Activated CD4-positive, alpha-beta T cell treated with anti-CD3 and anti-CD28 coated beads for 36 hours (primary cell): ENCODE data around the gene PTPRCAP. TPM values are rescaled to one million over a fixed set of nuclear protein-coding genes. Genes with fewer than 3 reads are reported as not detected.
A peak's percentile ranks its signal among the peaks of the same experiment; 100 is the strongest.

Experiments
- ATAC-seq: fragments of 200-7000 bp; cut with Tn5 transposase; one replicate; pipeline ENCODE4 v1.10.0; 2021; ENCODE audit warnings: mild to moderate bottlenecking, moderate library complexity
- CTCF ChIA-PET: fragments of 350-600 bp; sonication (Branson Sonifier 250); formaldehyde crosslinking; loops from one replicate; lab custom pipeline; 2021; ENCODE audit warnings: antibody characterized with exemption; lab: Charles Lee
- POLR2A ChIA-PET: fragments of 350-600 bp; sonication (Branson Sonifier 250); formaldehyde crosslinking; loops from one replicate; lab custom pipeline; 2021; ENCODE audit warnings: antibody characterized with exemption, inconsistent platforms; lab: Charles Lee
- DNase-seq: peaks from one replicate; pipeline ENCODE4 v3.0.0-alpha.2; 2020
- H3K27ac Mint-ChIP-seq: one replicate; pipeline ENCODE4 v1.8.0; 2021; ENCODE audit warnings: mixed read lengths
- H3K27me3 Mint-ChIP-seq: one replicate; pipeline ENCODE4 v1.8.0; 2021; ENCODE audit warnings: mixed read lengths
- H3K36me3 Mint-ChIP-seq: one replicate; pipeline ENCODE4 v1.8.0; 2021; ENCODE audit warnings: low read depth, mixed read lengths
- H3K4me1 Mint-ChIP-seq: one replicate; pipeline ENCODE4 v1.8.0; 2021; ENCODE audit warnings: mixed read lengths
- H3K4me3 Mint-ChIP-seq: one replicate; pipeline ENCODE4 v1.8.0; 2021; ENCODE audit warnings: mild to moderate bottlenecking, moderate library complexity, mixed read lengths
- H3K9me3 Mint-ChIP-seq: one replicate; pipeline ENCODE4 v1.8.0; 2021; ENCODE audit warnings: low read depth, mixed read lengths
- intact Hi-C, 2 experiments: fragments of 100-400 bp; cut with DNase I in 1 of 2; cut with micrococcal nuclease in 1 of 2; formaldehyde crosslinking; loops; one replicate each; pipeline versions ENCODE4 v1.14.2 to v1.15.1; 2022 to 2024; cut with DNase I, micrococcal nuclease
- total RNA-seq, 2 experiments: library from RNA; stranded (reverse); gene quantifications; one replicate each; pipeline ENCODE4 v1.2.3, GENCODE V29; 2021

Gene PTPRCAP
- total RNA-seq, 2 experiments from 2014 or later = 80.1 to 83.4 TPM

DNA sequence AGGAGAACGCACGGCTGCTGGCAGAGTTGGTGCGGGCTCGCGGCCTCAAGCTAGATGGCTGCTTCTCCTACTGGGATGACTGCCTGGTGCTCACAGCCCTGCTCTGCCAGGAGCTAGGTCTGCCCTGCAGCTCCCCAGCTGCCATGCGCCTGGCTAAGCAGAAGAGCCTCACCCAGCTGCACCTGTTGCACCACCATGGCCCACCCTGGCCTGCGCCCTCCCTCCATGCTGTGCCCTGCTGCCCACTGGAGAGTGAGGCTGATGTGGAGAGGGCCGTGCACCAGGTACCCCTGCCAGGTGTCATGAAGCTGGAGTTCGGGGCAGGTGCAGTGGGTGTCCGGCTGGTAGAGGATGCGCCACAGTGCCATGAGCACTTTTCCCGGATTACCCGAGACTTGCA is 14.0 kb downstream of the PTPRCAP start:
- H3K27ac Mint-ChIP-seq = no peak overlapping the region
- DNase-seq (no peak), ATAC-seq (no peak)
- H3K36me3 Mint-ChIP-seq = no peaks in the 10 kb centered on the region
- H3K4me3 Mint-ChIP-seq = no peak overlapping the region
- H3K4me1 Mint-ChIP-seq = peaks cover 34% of the 10 kb centered on the region
- H3K27me3 Mint-ChIP-seq = no peaks in the 10 kb centered on the region
- no peaks in the 10 kb centered on the region for H3K9me3 Mint-ChIP-seq
- intact Hi-C loops = no loop called here
- ChIA-PET POLR2A (no interaction called here), CTCF (interaction anchor here (0.7 to 1.5 kb wide), 3 partner anchors 10 to 71 kb away, joined by 3 to 7 read pairs (median 3); partner anchors contain the start of gene PPP1CA)

DNA sequence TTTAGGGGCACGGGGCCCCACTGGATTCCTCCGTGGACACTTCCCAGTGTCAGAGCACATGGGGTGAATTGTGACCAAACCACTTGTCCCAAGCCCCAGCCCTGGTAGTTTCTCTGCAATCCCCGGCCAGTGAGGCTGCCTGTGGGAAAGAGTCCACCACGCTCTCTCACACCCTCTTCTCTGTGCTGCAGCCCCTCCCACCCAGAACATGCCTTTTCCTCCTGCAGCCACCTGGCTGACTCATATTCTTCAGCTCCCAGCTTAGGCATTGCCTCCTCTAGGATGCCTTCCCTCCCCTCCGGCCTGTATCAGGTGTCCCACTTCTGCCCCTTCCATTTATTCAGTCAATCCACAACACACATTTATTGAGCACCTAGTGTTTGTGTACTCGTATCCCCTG is 14.6 kb downstream of the PTPRCAP start:
- Mint-ChIP-seq H3K4me1 (peaks cover 40% of the 10 kb centered on the region), H3K9me3 (no peaks in the 10 kb centered on the region), H3K27me3 (no peaks in the 10 kb centered on the region), H3K4me3 (no peak overlapping the region), H3K27ac (peak overlapping the region; percentile 6), H3K36me3 (no peaks in the 10 kb centered on the region)
- no peak for DNase-seq
- no peak for ATAC-seq
- CTCF ChIA-PET = interaction anchor here (0.6 to 1.5 kb wide), 3 partner anchors 9 to 60 kb away, joined by 3 to 7 read pairs (median 3); partner anchors contain the start of gene PPP1CA
- POLR2A ChIA-PET = no interaction called here
- intact Hi-C loops = no loop called here

DNA sequence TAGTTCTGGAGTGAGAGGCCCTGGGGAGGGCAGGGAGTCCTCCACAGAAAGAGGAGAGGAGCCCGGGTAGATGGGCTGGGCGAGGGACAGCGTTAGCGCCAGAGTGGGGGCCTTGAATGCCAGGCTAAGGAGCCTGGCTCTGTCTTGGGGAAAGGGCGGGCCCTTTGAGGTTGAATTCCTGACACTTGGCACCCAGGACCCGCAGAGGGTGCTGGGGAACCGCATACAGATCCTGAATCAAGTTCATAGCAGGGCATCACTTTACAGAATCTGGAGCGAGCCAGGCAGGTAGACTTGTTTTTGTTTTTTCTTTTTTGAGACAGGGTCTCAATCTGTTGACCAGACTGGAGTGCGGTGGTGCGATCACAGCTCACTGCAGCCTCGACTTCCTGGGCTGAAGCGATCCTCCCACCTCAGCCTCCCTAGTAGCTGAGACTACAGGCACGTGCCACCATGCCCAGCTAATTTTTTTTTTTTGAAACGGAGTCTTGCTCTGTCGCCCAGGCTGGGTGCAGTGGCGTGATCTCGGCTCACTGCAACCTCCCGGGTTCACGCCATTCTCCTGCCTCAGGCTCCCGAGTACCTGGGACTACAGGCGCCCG is 16.0 kb downstream of the PTPRCAP start:
- intact Hi-C loops = loop anchor here (1.0 to 2.0 kb wide), 9 partner anchors 15 to 384 kb away; partner anchors contain the start of genes AIP (in 1 of the 2), PTPRCAP (in 1 of the 2), RAD9A (in 1 of the 2) and TMEM134 (in 1 of the 2)
- ChIA-PET POLR2A (no interaction called here), CTCF (interaction anchor here (1.2 to 4.0 kb wide), 2 partner anchors 19 to 41 kb away, joined by 3 to 34 read pairs; partner anchors contain the start of genes PPP1CA and TBC1D10C)
- Mint-ChIP-seq H3K4me3 (peak overlapping the region; percentile 76), H3K36me3 (no peaks in the 10 kb centered on the region), H3K27ac (peak overlapping the region; percentile 84), H3K27me3 (no peaks in the 10 kb centered on the region), H3K4me1 (peaks cover 43% of the 10 kb centered on the region), H3K9me3 (no peaks in the 10 kb centered on the region)
- ATAC-seq (no peak), DNase-seq (no peak)

DNA sequence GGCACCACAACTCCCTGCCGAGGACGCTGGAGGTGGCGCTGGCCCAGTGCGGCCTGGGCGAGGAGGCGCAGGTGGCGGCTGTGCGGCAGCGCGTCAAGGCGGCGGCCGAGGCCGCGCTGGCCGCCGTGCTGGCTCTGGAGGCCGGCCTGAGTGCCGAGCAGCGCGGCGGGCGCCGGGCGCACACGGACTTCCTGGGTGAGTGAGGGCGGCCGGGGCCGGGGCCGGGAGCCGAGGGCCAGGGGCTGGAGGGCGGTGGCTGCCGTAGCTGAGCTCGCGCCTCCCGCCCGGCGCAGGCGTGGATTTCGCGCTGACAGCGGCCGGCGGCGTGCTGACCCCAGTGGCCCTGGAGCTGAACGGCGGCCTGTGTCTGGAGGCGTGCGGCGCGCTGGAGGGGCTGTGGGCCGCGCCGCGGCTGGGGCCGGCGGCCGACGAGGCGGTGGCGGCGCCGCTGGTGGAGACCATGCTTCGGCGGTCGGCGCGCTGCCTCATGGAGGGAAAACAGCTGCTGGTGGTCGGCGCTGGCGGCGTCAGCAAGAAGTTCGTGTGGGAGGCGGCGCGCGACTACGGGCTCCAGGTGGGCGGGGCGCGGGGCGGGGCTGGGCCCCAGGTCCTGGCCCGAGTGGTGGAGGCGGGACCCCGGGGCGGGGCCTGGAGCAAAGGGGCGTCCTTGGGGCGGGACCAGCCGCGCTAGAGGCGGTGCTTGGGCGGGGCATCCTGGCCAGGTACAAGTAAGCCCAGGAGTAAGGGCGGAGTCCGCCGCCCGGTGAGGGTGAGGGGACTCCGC is 16.6 kb downstream of the PTPRCAP start:
- no peaks in the 10 kb centered on the region for H3K27me3 Mint-ChIP-seq
- POLR2A ChIA-PET = interaction anchor here (3.0 kb wide), 1 partner anchor 16 kb away, joined by 14 read pairs; the partner anchor contains the start of gene TBC1D10C
- intact Hi-C loops = loop anchor here (1.0 to 2.0 kb wide), 9 partner anchors 16 to 384 kb away; partner anchors contain the start of genes AIP (in 1 of the 2), PTPRCAP (in 1 of the 2), RAD9A (in 1 of the 2) and TMEM134 (in 1 of the 2)
- ATAC-seq (peak; percentile 92), DNase-seq (peak; percentile 99)
- CTCF ChIA-PET = interaction anchor here (0.6 to 4.0 kb wide), 6 partner anchors 12 to 40 kb away, joined by 3 to 34 read pairs (median 4); partner anchors contain the start of genes PPP1CA, PTPRCAP and TBC1D10C
- H3K4me1 Mint-ChIP-seq = peaks cover 49% of the 10 kb centered on the region
- H3K9me3 Mint-ChIP-seq = no peaks in the 10 kb centered on the region
- H3K4me3 Mint-ChIP-seq = peak overlapping the region; percentile 76
- peak overlapping the region; percentile 84 for H3K27ac Mint-ChIP-seq
- H3K36me3 Mint-ChIP-seq = no peaks in the 10 kb centered on the region

DNA sequence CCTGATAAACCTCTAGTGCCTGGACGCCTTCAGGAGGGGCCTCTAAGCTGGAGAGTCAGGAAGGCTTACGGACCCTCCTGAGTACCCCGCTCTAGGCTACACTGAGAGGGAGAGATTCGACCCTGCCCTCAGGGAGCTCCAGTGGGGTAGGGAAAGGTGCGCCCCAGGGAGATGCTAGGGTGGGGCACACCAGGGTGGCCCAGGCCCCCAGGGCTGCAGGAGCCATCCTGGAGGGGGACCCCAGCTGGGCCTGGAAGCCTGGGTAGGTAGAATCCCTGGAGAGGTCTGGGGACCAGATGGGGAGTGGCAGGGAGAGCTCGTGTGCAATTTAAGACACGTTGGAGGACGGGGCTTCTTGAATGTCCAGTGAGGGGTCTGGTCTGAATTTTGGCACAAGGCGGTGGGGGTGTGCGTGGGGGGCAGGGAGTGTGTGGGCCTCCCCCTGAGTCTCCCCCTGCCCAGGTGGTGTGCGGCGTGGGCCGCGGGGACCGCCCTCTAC is 17.3 kb downstream of the PTPRCAP start:
- intact Hi-C loops = loop anchor here in 1 of 2 experiments (2.0 kb wide), 1 partner anchor 17 kb away; the partner anchor contains the start of gene PTPRCAP
- Mint-ChIP-seq H3K4me3 (peak overlapping the region; percentile 76), H3K27me3 (no peaks in the 10 kb centered on the region), H3K27ac (peak overlapping the region; percentile 78), H3K9me3 (no peaks in the 10 kb centered on the region), H3K4me1 (peaks cover 50% of the 10 kb centered on the region), H3K36me3 (no peaks in the 10 kb centered on the region)
- no peak for ATAC-seq
- DNase-seq = no peak
- ChIA-PET POLR2A (interaction anchor here (3.0 kb wide), 1 partner anchor 16 kb away, joined by 14 read pairs; the partner anchor contains the start of gene TBC1D10C), CTCF (interaction anchor here (0.6 to 4.0 kb wide), 6 partner anchors 11 to 40 kb away, joined by 3 to 34 read pairs (median 4); partner anchors contain the start of genes PPP1CA, PTPRCAP and TBC1D10C)

DNA sequence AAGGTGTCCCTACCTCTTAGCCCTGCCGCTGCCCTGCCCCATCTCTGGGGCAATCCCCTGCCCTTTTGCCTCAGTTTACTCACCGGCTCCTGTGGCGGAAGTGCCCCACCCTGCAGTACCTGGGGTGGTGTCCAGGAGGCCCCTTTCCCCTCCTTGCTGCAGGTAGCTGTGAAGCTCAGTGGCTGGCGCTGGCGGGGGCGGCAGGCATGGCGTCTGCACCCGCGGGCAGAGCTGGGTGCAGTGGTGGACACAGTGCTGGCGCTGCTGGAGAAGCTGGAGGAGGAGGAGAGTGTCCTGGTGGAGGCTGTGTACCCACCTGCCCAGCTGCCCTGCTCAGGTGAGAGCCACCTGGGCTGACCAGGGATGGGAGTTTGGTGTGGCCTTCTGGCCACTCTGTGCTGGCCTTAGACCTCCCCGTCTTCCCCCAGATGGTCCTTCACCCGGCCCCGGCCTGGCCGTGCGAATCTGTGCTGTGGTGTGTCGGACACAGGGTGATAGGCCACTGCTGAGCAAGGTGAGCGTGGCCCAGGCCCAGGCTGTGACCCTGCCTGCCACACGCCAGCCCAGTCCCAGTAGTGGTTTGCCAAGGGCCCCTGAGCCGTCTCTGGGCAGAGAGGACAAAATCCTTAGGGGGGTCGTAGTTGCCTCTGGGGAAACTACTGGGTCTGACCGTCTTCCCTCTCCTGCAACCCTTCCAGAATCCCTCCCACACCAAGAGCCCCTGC is 18.0 kb downstream of the PTPRCAP start:
- Mint-ChIP-seq H3K4me3 (peak overlapping the region; percentile 76), H3K36me3 (no peaks in the 10 kb centered on the region), H3K4me1 (peaks cover 52% of the 10 kb centered on the region), H3K9me3 (no peaks in the 10 kb centered on the region), H3K27ac (peak overlapping the region; percentile 78), H3K27me3 (no peaks in the 10 kb centered on the region)
- DNase-seq (peak; percentile 32), ATAC-seq (no peak)
- intact Hi-C loops = loop anchor here in 1 of 2 experiments (2.0 kb wide), 1 partner anchor 17 kb away; the partner anchor contains the start of gene PTPRCAP
- ChIA-PET POLR2A (interaction anchor here (2.1 to 3.0 kb wide), 2 partner anchors 11 to 15 kb away, joined by 13 to 14 read pairs; partner anchors contain the start of gene TBC1D10C), CTCF (interaction anchor here (0.8 to 4.0 kb wide), 6 partner anchors 10 to 74 kb away, joined by 3 to 34 read pairs (median 4); partner anchors contain the start of genes PPP1CA and TBC1D10C)

DNA sequence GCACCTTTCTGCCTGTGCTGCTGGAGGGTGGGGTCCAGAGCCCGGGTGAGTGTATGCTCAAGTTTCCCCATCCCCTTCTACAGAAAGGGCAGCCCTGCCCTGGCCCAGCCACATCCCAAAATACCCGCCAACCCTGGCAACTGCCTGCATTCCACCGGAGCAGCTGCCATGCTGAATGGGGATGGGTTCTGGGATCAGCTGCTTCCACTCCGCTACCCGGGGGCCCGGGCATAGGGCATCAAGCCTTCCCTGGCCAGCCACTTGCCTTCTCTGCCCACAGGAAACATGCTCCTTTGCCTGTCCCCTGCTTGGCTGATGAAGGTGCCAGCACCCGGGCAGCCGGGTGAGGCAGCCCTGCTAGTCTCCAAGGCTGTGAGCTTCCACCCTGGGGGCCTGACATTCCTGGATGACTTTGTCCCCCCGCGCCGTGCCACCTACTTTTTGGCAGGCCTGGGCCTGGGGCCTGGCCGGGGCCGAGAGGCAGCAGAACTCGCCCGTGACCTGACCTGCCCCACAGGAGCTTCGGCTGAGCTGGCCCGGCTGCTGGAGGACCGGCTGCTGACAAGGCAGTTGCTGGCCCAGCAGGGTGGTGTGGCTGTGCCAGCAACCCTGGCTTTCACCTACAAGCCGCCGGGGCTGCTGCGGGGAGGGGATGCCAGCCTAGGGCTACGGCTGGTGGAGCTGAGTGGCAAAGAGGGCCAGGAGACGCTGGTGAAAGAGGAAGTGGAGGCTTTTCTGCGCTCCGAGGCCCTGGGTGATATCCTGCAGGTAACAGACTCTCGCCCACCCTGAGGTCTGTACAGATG is 18.8 kb downstream of the PTPRCAP start:
- no peak overlapping the region for H3K27ac Mint-ChIP-seq

DNA sequence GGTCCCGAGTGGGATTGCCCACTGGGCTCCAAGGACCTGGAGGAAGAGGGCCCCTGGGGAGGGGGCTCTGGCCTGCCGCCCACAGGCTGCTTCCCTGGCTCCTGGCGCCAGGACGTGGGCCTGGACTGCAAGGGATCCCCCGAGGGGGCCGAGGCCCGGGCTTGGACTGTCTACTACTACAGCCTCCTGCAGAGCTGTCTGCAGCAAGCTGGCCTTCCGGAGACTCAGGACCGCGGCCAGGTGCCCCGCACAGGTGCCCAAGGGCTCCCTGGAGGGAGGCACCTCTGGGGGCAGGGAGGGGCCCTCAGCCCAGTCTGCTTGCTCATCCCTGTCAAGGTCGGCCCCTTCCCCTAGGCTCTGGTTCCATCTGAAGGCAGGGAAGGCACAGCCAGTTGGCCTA is 20.1 kb downstream of the PTPRCAP start:
- ATAC-seq = no peak
- H3K4me1 Mint-ChIP-seq = peaks cover 60% of the 10 kb centered on the region
- ChIA-PET POLR2A (interaction anchor here (0.7 to 2.1 kb wide), 2 partner anchors 9 to 67 kb away, joined by 3 to 13 read pairs; no protein-coding TSS in a partner anchor), CTCF (interaction anchor here (0.7 to 4.0 kb wide), 7 partner anchors 9 to 68 kb away, joined by 3 to 34 read pairs (median 6); partner anchors contain the start of genes PPP1CA and TBC1D10C)
- H3K4me3 Mint-ChIP-seq = no peak overlapping the region
- H3K27me3 Mint-ChIP-seq = no peaks in the 10 kb centered on the region
- intact Hi-C loops = no loop called here
- H3K9me3 Mint-ChIP-seq = no peaks in the 10 kb centered on the region
- no peaks in the 10 kb centered on the region for H3K36me3 Mint-ChIP-seq
- DNase-seq = peak; percentile 12
- no peak overlapping the region for H3K27ac Mint-ChIP-seq

More for the DNA sequence above, 18.8 kb downstream of the PTPRCAP start:
- no peaks in the 10 kb centered on the region for H3K9me3 Mint-ChIP-seq
- POLR2A ChIA-PET = interaction anchor here (0.8 to 3.0 kb wide), 3 partner anchors 10 to 17 kb away, joined by 3 to 14 read pairs (median 13); partner anchors contain the start of genes PPP1CA and TBC1D10C
- H3K27me3 Mint-ChIP-seq = no peaks in the 10 kb centered on the region
- peaks cover 51% of the 10 kb centered on the region for H3K4me1 Mint-ChIP-seq
- H3K36me3 Mint-ChIP-seq = no peaks in the 10 kb centered on the region
- CTCF ChIA-PET = interaction anchor here (0.5 to 4.0 kb wide), 8 partner anchors 10 to 73 kb away, joined by 3 to 34 read pairs (median 4); partner anchors contain the start of genes PPP1CA, PTPRCAP, RAD9A and TBC1D10C
- ATAC-seq = no peak
- intact Hi-C loops = no loop called here
- peak overlapping the region; percentile 76 for H3K4me3 Mint-ChIP-seq
- peak; percentile 59 for DNase-seq
